ENCODE results near the gene MICU2.

MICU2 gene

GRCh38 chr13:21550918-21551317, 53.1 kb downstream of the MICU2 start:
- no peak overlapping the region for H3K27ac ChIP-seq (ENCODE audit: insufficient read depth, low read length, poor library complexity, severe bottlenecking)
- DNase-seq, result no peak

GRCh38 chr13:21549633-21550032, 54.3 kb downstream of the MICU2 start:
- no peak for DNase-seq
- Histone ChIP-seq H3K9me3 (ENCODE audit: control insufficient read depth, low read length) (no peaks in the 10 kb centered on the region), H3K27me3 (replicated peaks; ENCODE audit: control insufficient read depth, insufficient read depth, low read length, poor library complexity, severe bottlenecking) (no peaks in the 10 kb centered on the region), H3K36me3 (ENCODE audit: control insufficient read depth, insufficient read depth, low read length) (no peaks in the 10 kb centered on the region), H3K4me1 (ENCODE audit: control insufficient read depth, insufficient read depth, low read length, poor library complexity, severe bottlenecking) (no peaks in the 10 kb centered on the region), H3K27ac (ENCODE audit: insufficient read depth, low read length, poor library complexity, severe bottlenecking) (no peak overlapping the region), H3K4me3 (ENCODE audit: insufficient read depth, low read depth, low read length, poor library complexity, severe bottlenecking) (no peak overlapping the region)

More at GRCh38 chr13:21550918-21551317, 53.1 kb downstream of the MICU2 start:
- H3K9me3 ChIP-seq (ENCODE audit: control insufficient read depth, low read length), result no peaks in the 10 kb centered on the region
- no peaks in the 10 kb centered on the region for H3K4me1 ChIP-seq (ENCODE audit: control insufficient read depth, insufficient read depth, low read length, poor library complexity, severe bottlenecking)
- H3K4me3 ChIP-seq (ENCODE audit: insufficient read depth, low read depth, low read length, poor library complexity, severe bottlenecking), result no peak overlapping the region
- H3K27me3 ChIP-seq (replicated peaks; ENCODE audit: control insufficient read depth, insufficient read depth, low read length, poor library complexity, severe bottlenecking), result no peaks in the 10 kb centered on the region
- H3K36me3 ChIP-seq (ENCODE audit: control insufficient read depth, insufficient read depth, low read length), result no peaks in the 10 kb centered on the region

- Histone ChIP-seq H3K9me3 (ENCODE audit: control insufficient read depth, low read length) (no peaks in the 10 kb centered on the region), H3K4me3 (ENCODE audit: insufficient read depth, low read depth, low read length, poor library complexity, severe bottlenecking) (no peak overlapping the region), H3K27me3 (replicated peaks; ENCODE audit: control insufficient read depth, insufficient read depth, low read length, poor library complexity, severe bottlenecking) (no peaks in the 10 kb centered on the region), H3K36me3 (ENCODE audit: control insufficient read depth, insufficient read depth, low read length) (no peaks in the 10 kb centered on the region), H3K4me1 (ENCODE audit: control insufficient read depth, insufficient read depth, low read length, poor library complexity, severe bottlenecking) (no peaks in the 10 kb centered on the region), H3K27ac (ENCODE audit: insufficient read depth, low read length, poor library complexity, severe bottlenecking) (no peak overlapping the region)
- no peak for DNase-seq
Measured at GRCh38 chr13:21548577-21548976, 55.4 kb downstream of the MICU2 start.

GRCh38 chr13:21546372-21546771, 57.6 kb downstream of the MICU2 start:
- no peaks in the 10 kb centered on the region for H3K27me3 ChIP-seq (replicated peaks; ENCODE audit: control insufficient read depth, insufficient read depth, low read length, poor library complexity, severe bottlenecking)
- H3K36me3 ChIP-seq (ENCODE audit: control insufficient read depth, insufficient read depth, low read length), result no peaks in the 10 kb centered on the region
- no peak for DNase-seq
- no peak overlapping the region for H3K27ac ChIP-seq (ENCODE audit: insufficient read depth, low read length, poor library complexity, severe bottlenecking)
- H3K4me1 ChIP-seq (ENCODE audit: control insufficient read depth, insufficient read depth, low read length, poor library complexity, severe bottlenecking), result no peaks in the 10 kb centered on the region
- no peak overlapping the region for H3K4me3 ChIP-seq (ENCODE audit: insufficient read depth, low read depth, low read length, poor library complexity, severe bottlenecking)
- H3K9me3 ChIP-seq (ENCODE audit: control insufficient read depth, low read length), result no peaks in the 10 kb centered on the region

GRCh38 chr13:21544515-21544914, 59.5 kb downstream of the MICU2 start:
- H3K4me1 ChIP-seq (ENCODE audit: control insufficient read depth, insufficient read depth, low read length, poor library complexity, severe bottlenecking), result no peaks in the 10 kb centered on the region
- no peaks in the 10 kb centered on the region for H3K9me3 ChIP-seq (ENCODE audit: control insufficient read depth, low read length)
- H3K36me3 ChIP-seq (ENCODE audit: control insufficient read depth, insufficient read depth, low read length), result no peaks in the 10 kb centered on the region
- no peaks in the 10 kb centered on the region for H3K27me3 ChIP-seq (replicated peaks; ENCODE audit: control insufficient read depth, insufficient read depth, low read length, poor library complexity, severe bottlenecking)
- H3K4me3 ChIP-seq (ENCODE audit: insufficient read depth, low read depth, low read length, poor library complexity, severe bottlenecking), result no peak overlapping the region
- H3K27ac ChIP-seq (ENCODE audit: insufficient read depth, low read length, poor library complexity, severe bottlenecking), result no peak overlapping the region
- DNase-seq, result no peak

GRCh38 chr13:21542563-21542962, 61.4 kb downstream of the MICU2 start:
- no peak for DNase-seq
- Histone ChIP-seq H3K27me3 (replicated peaks; ENCODE audit: control insufficient read depth, insufficient read depth, low read length, poor library complexity, severe bottlenecking) (no peaks in the 10 kb centered on the region), H3K4me1 (ENCODE audit: control insufficient read depth, insufficient read depth, low read length, poor library complexity, severe bottlenecking) (no peaks in the 10 kb centered on the region), H3K27ac (ENCODE audit: insufficient read depth, low read length, poor library complexity, severe bottlenecking) (no peak overlapping the region), H3K4me3 (ENCODE audit: insufficient read depth, low read depth, low read length, poor library complexity, severe bottlenecking) (no peak overlapping the region), H3K36me3 (ENCODE audit: control insufficient read depth, insufficient read depth, low read length) (no peaks in the 10 kb centered on the region), H3K9me3 (ENCODE audit: control insufficient read depth, low read length) (no peaks in the 10 kb centered on the region)

- H3K4me3 ChIP-seq (ENCODE audit: insufficient read depth, low read depth, low read length, poor library complexity, severe bottlenecking), result no peak overlapping the region
- H3K9me3 ChIP-seq (ENCODE audit: control insufficient read depth, low read length), result no peaks in the 10 kb centered on the region
- H3K36me3 ChIP-seq (ENCODE audit: control insufficient read depth, insufficient read depth, low read length), result no peaks in the 10 kb centered on the region
- H3K27ac ChIP-seq (ENCODE audit: insufficient read depth, low read length, poor library complexity, severe bottlenecking), result no peak overlapping the region
- no peak for DNase-seq
- no peaks in the 10 kb centered on the region for H3K27me3 ChIP-seq (replicated peaks; ENCODE audit: control insufficient read depth, insufficient read depth, low read length, poor library complexity, severe bottlenecking)
- no peaks in the 10 kb centered on the region for H3K4me1 ChIP-seq (ENCODE audit: control insufficient read depth, insufficient read depth, low read length, poor library complexity, severe bottlenecking)
Measured at GRCh38 chr13:21541980-21542379, 62.0 kb downstream of the MICU2 start.

- H3K36me3 ChIP-seq (ENCODE audit: control insufficient read depth, insufficient read depth, low read length), result no peaks in the 10 kb centered on the region
- no peaks in the 10 kb centered on the region for H3K4me1 ChIP-seq (ENCODE audit: control insufficient read depth, insufficient read depth, low read length, poor library complexity, severe bottlenecking)
- no peak overlapping the region for H3K27ac ChIP-seq (ENCODE audit: insufficient read depth, low read length, poor library complexity, severe bottlenecking)
- H3K9me3 ChIP-seq (ENCODE audit: control insufficient read depth, low read length), result no peaks in the 10 kb centered on the region
- H3K27me3 ChIP-seq (replicated peaks; ENCODE audit: control insufficient read depth, insufficient read depth, low read length, poor library complexity, severe bottlenecking), result no peaks in the 10 kb centered on the region
- H3K4me3 ChIP-seq (ENCODE audit: insufficient read depth, low read depth, low read length, poor library complexity, severe bottlenecking), result no peak overlapping the region
- DNase-seq, result no peak
Measured at GRCh38 chr13:21541271-21541670, 62.7 kb downstream of the MICU2 start.

GRCh38 chr13:21539687-21540086, 64.3 kb downstream of the MICU2 start:
- no peak for DNase-seq
- Histone ChIP-seq H3K4me1 (ENCODE audit: control insufficient read depth, insufficient read depth, low read length, poor library complexity, severe bottlenecking) (no peaks in the 10 kb centered on the region), H3K27ac (ENCODE audit: insufficient read depth, low read length, poor library complexity, severe bottlenecking) (no peak overlapping the region), H3K9me3 (ENCODE audit: control insufficient read depth, low read length) (no peaks in the 10 kb centered on the region), H3K4me3 (ENCODE audit: insufficient read depth, low read depth, low read length, poor library complexity, severe bottlenecking) (no peak overlapping the region), H3K27me3 (replicated peaks; ENCODE audit: control insufficient read depth, insufficient read depth, low read length, poor library complexity, severe bottlenecking) (no peaks in the 10 kb centered on the region), H3K36me3 (ENCODE audit: control insufficient read depth, insufficient read depth, low read length) (no peaks in the 10 kb centered on the region)

GRCh38 chr13:21538753-21539152, 65.2 kb downstream of the MICU2 start:
- peaks cover 1% of the 10 kb centered on the region for H3K36me3 ChIP-seq (ENCODE audit: control insufficient read depth, insufficient read depth, low read length)
- no peaks in the 10 kb centered on the region for H3K9me3 ChIP-seq (ENCODE audit: control insufficient read depth, low read length)
- H3K4me1 ChIP-seq (ENCODE audit: control insufficient read depth, insufficient read depth, low read length, poor library complexity, severe bottlenecking), result no peaks in the 10 kb centered on the region
- DNase-seq, result no peak
- H3K27me3 ChIP-seq (replicated peaks; ENCODE audit: control insufficient read depth, insufficient read depth, low read length, poor library complexity, severe bottlenecking), result no peaks in the 10 kb centered on the region
- no peak overlapping the region for H3K27ac ChIP-seq (ENCODE audit: insufficient read depth, low read length, poor library complexity, severe bottlenecking)
- H3K4me3 ChIP-seq (ENCODE audit: insufficient read depth, low read depth, low read length, poor library complexity, severe bottlenecking), result no peak overlapping the region

GRCh38 chr13:21538280-21538679, 65.7 kb downstream of the MICU2 start:
- Histone ChIP-seq H3K4me1 (ENCODE audit: control insufficient read depth, insufficient read depth, low read length, poor library complexity, severe bottlenecking) (no peaks in the 10 kb centered on the region), H3K27ac (ENCODE audit: insufficient read depth, low read length, poor library complexity, severe bottlenecking) (no peak overlapping the region), H3K36me3 (ENCODE audit: control insufficient read depth, insufficient read depth, low read length) (peaks cover 4% of the 10 kb centered on the region), H3K4me3 (ENCODE audit: insufficient read depth, low read depth, low read length, poor library complexity, severe bottlenecking) (no peak overlapping the region), H3K9me3 (ENCODE audit: control insufficient read depth, low read length) (no peaks in the 10 kb centered on the region), H3K27me3 (replicated peaks; ENCODE audit: control insufficient read depth, insufficient read depth, low read length, poor library complexity, severe bottlenecking) (no peaks in the 10 kb centered on the region)
- DNase-seq, result no peak

All from effector memory CD4-positive, alpha-beta T cell (primary cell).